HepG2 (cell line): ENCODE data around the gene MARCHF5. TPM values are rescaled to one million over a fixed set of nuclear protein-coding genes. Genes with fewer than 3 reads are reported as not detected.

Experiments used
- ATAC-seq: fragments of 200-7000 bp; cut with Tn5 transposase; 3 replicates; pipeline ENCODE4 v1.9.1; 2020; ENCODE audit warnings: mild to moderate bottlenecking, moderate library complexity
- BruUV-seq: library from RNA; stranded (reverse); fragments of 400-500 nt; replicated peaks from 2 replicates; lab custom pipeline; 2021; lab: Mats Ljungman, UMichigan
- CTCF ChIA-PET: fragments of 300-600 bp; formaldehyde crosslinking; extraction: SDS; loops from one replicate; lab custom pipeline; 2021; ENCODE audit warnings: low total read pairs, inconsistent platforms, low intra/inter-chr PET ratio; lab: Yijun Ruan, JAX
- POLR2A ChIA-PET: fragments of 350-600 bp; sonication (Branson Sonifier 250); formaldehyde crosslinking; loops from one replicate; lab custom pipeline; 2020; ENCODE audit warnings: antibody characterized with exemption, inconsistent platforms; lab: Yijun Ruan, JAX
- DNase-seq: peaks from one replicate; pipeline ENCODE4 v3.0.0-alpha.2; 2015; ENCODE audit warnings: low spot score
- FAIRE-seq: peaks from 3 replicates; lab custom pipeline; 2011; peaks lifted over from hg19 to GRCh38; lab: Jason Lieb, UNC
- H2AFZ ChIP-seq: one replicate; pipeline ENCODE4 v1.6.1; 2011; ENCODE audit warnings: low read length, inconsistent platforms
- H3K27ac ChIP-seq: fragments of 300-600 bp; 3 replicates; pipeline ENCODE4 v1.8.0; 2011; ENCODE audit warnings: mixed run types, mild to moderate bottlenecking, mixed read lengths, low read length, inconsistent platforms; ENCODE audit not compliant: insufficient read depth; ENCODE audit errors: extremely low read length
- H3K27me3 ChIP-seq, 2 experiments: fragments of 200-600 bp in 1 of 2; 2 replicates in 1 of 2; 3 replicates in 1 of 2; pipeline versions ENCODE4 v1.6.0 to v1.8.0; 2011; ENCODE audit warnings: low read length in 2 of 2, mild to moderate bottlenecking in 2 of 2, moderate library complexity in 2 of 2, inconsistent platforms in 1 of 2; ENCODE audit not compliant: insufficient read depth in 2 of 2, control insufficient read depth in 1 of 2
- H3K36me3 ChIP-seq, 2 experiments: fragments of 200-600 bp in 1 of 2; replicated peaks in 1 of 2; 2 replicates in 1 of 2; 3 replicates in 1 of 2; pipeline versions ENCODE4 v1.5.1 to v1.8.0; 2011; ENCODE audit warnings: low read length in 2 of 2, inconsistent platforms in 1 of 2; ENCODE audit not compliant: insufficient read depth in 2 of 2, control insufficient read depth in 1 of 2
- H3K4me1 ChIP-seq: 2 replicates; pipeline ENCODE4 v1.5.1; 2012; ENCODE audit warnings: low read length, inconsistent platforms; ENCODE audit not compliant: insufficient read depth
- H3K4me2 ChIP-seq: 2 replicates; pipeline ENCODE4 v1.6.0; 2011; ENCODE audit warnings: low read depth, low read length, inconsistent platforms
- H3K4me3 ChIP-seq, 3 experiments: fragments of 200-600 bp in 1 of 3; sonication (generic), shearing (Covaris generic) in 1 of 3; replicated peaks in 1 of 3; 2 replicates each; pipeline ENCODE4 v1.5.1; 2011 to 2016; ENCODE audit warnings: low read length in 3 of 3, inconsistent platforms in 2 of 3, low read depth in 2 of 3, mild to moderate bottlenecking in 2 of 3, control low read depth in 1 of 3, mixed read lengths in 1 of 3; ENCODE audit not compliant: insufficient read depth in 1 of 3
- H3K79me2 ChIP-seq: one replicate; pipeline ENCODE4 v1.6.1; 2011; ENCODE audit warnings: low read length, inconsistent platforms; ENCODE audit not compliant: insufficient read depth
- H3K9ac ChIP-seq: 2 replicates; pipeline ENCODE4 v1.6.0; 2011; ENCODE audit warnings: mild to moderate bottlenecking, low read depth, low read length, inconsistent platforms; ENCODE audit not compliant: insufficient read depth
- H3K9me3 ChIP-seq: 2 replicates; pipeline ENCODE4 v1.5.1; 2012; ENCODE audit warnings: mild to moderate bottlenecking, low read length
- H4K20me1 ChIP-seq: 2 replicates; pipeline ENCODE4 v1.6.0; 2011; ENCODE audit warnings: inconsistent platforms, mild to moderate bottlenecking, low read length, moderate library complexity; ENCODE audit not compliant: insufficient read depth
- AGO2 ChIP-seq: fragments of 200-400 bp; formaldehyde crosslinking; optimal IDR thresholded peaks from 2 replicates; pipeline ENCODE3; 2017; ENCODE audit warnings: mild to moderate bottlenecking, low read depth, low read length, moderate library complexity
- ATF7 ChIP-seq, 2 experiments: fragments of 450-650 bp in 1 of 2; sonication (generic) in 1 of 2; formaldehyde crosslinking in 1 of 2; IDR thresholded peaks; 2 replicates each; pipeline versions ENCODE4 v1.4.0 to v1.6.1; 2016 to 2020; ENCODE audit warnings: antibody characterized with exemption in 1 of 2, mild to moderate bottlenecking in 1 of 2, missing genetic modification reagents in 1 of 2
- CBX5 ChIP-seq: sonication (generic); formaldehyde crosslinking; IDR thresholded peaks from 2 replicates; pipeline ENCODE4 v1.4.0; 2020; ENCODE audit warnings: missing genetic modification reagents, borderline replicate concordance
- CHCHD3 ChIP-seq: sonication (generic); formaldehyde crosslinking; IDR thresholded peaks from 2 replicates; pipeline ENCODE4 v1.8.0; 2022; ENCODE audit warnings: mild to moderate bottlenecking, missing genetic modification reagents, moderate library complexity
- IRF2 ChIP-seq: IDR thresholded peaks from 2 replicates; pipeline ENCODE4 v1.6.1; 2018; ENCODE audit warnings: missing genetic modification reagents, missing compliant biosample characterization
- KLF16 ChIP-seq, 2 experiments: sonication (generic) in 1 of 2; formaldehyde crosslinking in 1 of 2; IDR thresholded peaks; 2 replicates each; pipeline versions ENCODE4 v1.6.1 to v1.8.0; 2016 to 2023; ENCODE audit warnings: missing genetic modification reagents in 2 of 2, missing compliant biosample characterization in 1 of 2
- NAIF1 ChIP-seq: sonication (generic); formaldehyde crosslinking; IDR thresholded peaks from 2 replicates; pipeline ENCODE4 v1.5.0; 2020; ENCODE audit warnings: mild to moderate bottlenecking, missing genetic modification reagents, borderline replicate concordance
- NR2F1 ChIP-seq, 2 experiments: fragments of 450-650 bp in 1 of 2; formaldehyde crosslinking in 1 of 2; IDR thresholded peaks; 2 replicates each; pipeline versions ENCODE4 v1.5.0 to v1.6.1; 2016 to 2020; ENCODE audit warnings: mild to moderate bottlenecking in 1 of 2, missing compliant biosample characterization in 1 of 2, missing genetic modification reagents in 1 of 2, moderate library complexity in 1 of 2
- NR2F6 ChIP-seq, 2 experiments: IDR thresholded peaks; 2 replicates each; pipeline ENCODE4 v1.6.1; 2016; ENCODE audit warnings: antibody characterized with exemption in 1 of 2, mild to moderate bottlenecking in 1 of 2
- SAP130 ChIP-seq: IDR thresholded peaks from 2 replicates; pipeline ENCODE4 v1.6.1; 2016; ENCODE audit warnings: low read depth
- SIN3A ChIP-seq: IDR thresholded peaks from 2 replicates; pipeline ENCODE4 v1.6.1; 2011; ENCODE audit warnings: low read depth, mild to moderate bottlenecking, control low read depth, low read length, borderline replicate concordance
- ZFP36L2 ChIP-seq: sonication (generic); formaldehyde crosslinking; IDR thresholded peaks from 2 replicates; pipeline ENCODE4 v1.4.0; 2020; ENCODE audit warnings: missing genetic modification reagents
- ZNF333 ChIP-seq: sonication (generic); formaldehyde crosslinking; IDR thresholded peaks from 2 replicates; pipeline ENCODE4 v1.4.0; 2020; ENCODE audit warnings: mild to moderate bottlenecking, missing genetic modification reagents, borderline replicate concordance
- ZNF652 ChIP-seq: IDR thresholded peaks from 2 replicates; pipeline ENCODE4 v1.6.1; 2016; ENCODE audit warnings: low read depth, borderline replicate concordance
- ZNF678 ChIP-seq: sonication (generic); formaldehyde crosslinking; IDR thresholded peaks from 2 replicates; pipeline ENCODE4 v1.4.0; 2020; ENCODE audit warnings: mild to moderate bottlenecking, missing genetic modification reagents
- WGBS: methylation state at CpG from one replicate; pipeline ENCODE4 v1.1.6; 2017; ENCODE audit warnings: low lambda C conversion rate; 5-methylcytosine and 5-hydroxymethylcytosine counted together
- in situ Hi-C: cut with HindIII; loops from 2 replicates; pipeline ENCODE4 v1.10.0; 2017; ENCODE audit warnings: low pct_unique_long_range_greater_than_20kb; ENCODE audit not compliant: extremely low pct_ligation_motif_present
- intact Hi-C: fragments of 100-400 bp; cut with micrococcal nuclease; formaldehyde crosslinking; loops from one replicate; pipeline ENCODE4 v1.10.0; 2022; ENCODE audit not compliant: unreplicated experiment
- polyA plus RNA-seq, 8 experiments: library from polyadenylated mRNA; depleted of rRNA in 3 of 8; stranded (reverse) in 7 of 8; unstranded in 1 of 8; fragments of >200 nt; fragmentation: Illumina TruSeq in 4 of 8; extraction: Trizol in 4 of 8; gene quantifications; 2 replicates each; pipeline versions ENCODE4 v1.2.1 to v1.2.3, GENCODE V29; 2011 to 2016; ENCODE audit warnings: low read depth in 4 of 8, missing spikeins in 1 of 8, mixed read lengths in 1 of 8; ENCODE audit not compliant: insufficient read depth in 1 of 8
- total RNA-seq, 5 experiments: library from RNA; depleted of rRNA; stranded (reverse); fragments of >200 nt; fragmentation: Illumina TruSeq; extraction: Trizol; gene quantifications; 2 replicates each; pipeline ENCODE4 v1.2.3, GENCODE V29; 2016; ENCODE audit warnings: low read depth in 1 of 5
- TF ChIP-seq, protein P1 (sequence below): sonication (generic); formaldehyde crosslinking; IDR thresholded peaks from 2 replicates; pipeline ENCODE4 v1.9.0; 2021; ENCODE audit warnings: missing genetic modification reagents, borderline replicate concordance
- TF ChIP-seq, protein P2 (sequence below): sonication (generic); formaldehyde crosslinking; IDR thresholded peaks from 2 replicates; pipeline ENCODE4 v1.5.0; 2020; ENCODE audit warnings: mild to moderate bottlenecking, missing genetic modification reagents, borderline replicate concordance

Gene MARCHF5
- total and polyA plus RNA-seq, 2 of the 13 experiments (the other 11 are each of a cell fraction or from before 2014, with no cell fraction given): 19.4 to 21.0 TPM

DNA sequence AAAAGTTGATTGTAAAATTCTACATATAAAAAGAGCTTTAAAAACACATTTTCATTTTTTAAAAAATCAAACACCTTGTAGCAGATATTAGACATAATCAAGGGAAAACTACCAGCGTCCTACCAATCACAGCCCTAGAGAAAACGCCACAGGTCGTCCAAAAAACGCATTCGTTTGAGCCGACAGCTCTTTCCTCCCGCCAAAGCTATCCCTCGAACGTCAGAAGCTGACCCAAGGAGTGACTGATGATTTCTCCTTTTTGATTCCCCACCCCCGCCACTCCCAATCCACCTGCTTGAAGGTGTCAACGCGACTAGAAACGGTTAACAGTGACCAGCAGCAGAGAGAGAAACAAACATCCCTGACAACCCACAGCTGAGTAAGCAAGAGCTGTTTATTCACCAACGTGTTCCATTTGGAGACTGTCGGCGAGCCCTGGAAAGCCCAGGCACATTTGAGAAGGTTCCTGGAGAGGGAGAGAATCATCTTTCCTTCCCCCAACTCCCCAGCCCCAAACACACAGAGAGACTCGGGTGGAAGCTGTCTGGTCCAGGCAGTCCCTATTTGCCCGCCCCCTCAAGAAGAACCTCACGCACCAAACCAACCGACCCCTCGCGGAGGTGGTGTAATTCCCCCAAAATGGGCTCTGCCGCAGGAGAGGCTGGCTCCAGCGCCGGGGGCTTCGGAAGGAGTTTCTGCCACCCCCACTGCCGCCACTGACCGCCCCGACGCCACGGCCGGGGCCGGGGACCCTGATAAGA lies 711 bp upstream of the MARCHF5 start:
- WGBS: under 1% methylated on average over 17 of the region's 33 CpGs
- FAIRE-seq (peak; percentile 40), ATAC-seq (peak; percentile 22), DNase-seq (peak; percentile 23)
- intact Hi-C loops: loop anchor here (2.0 to 5.0 kb wide), 3 partner anchors 108 to 167 kb away; no protein-coding TSS in a partner anchor
- Histone ChIP-seq H3K36me3 (peaks cover 0 to 16% of the 10 kb centered on the region in 2 experiments; a peak in 2 of 5 replicates), H3K9me3 (no peaks in the 10 kb centered on the region), H3K4me2 (peak overlapping the region; percentile 89), H3K9ac (peak overlapping the region; percentile 94), H2AFZ (peak overlapping the region; percentile 89), H4K20me1 (peaks cover 5% of the 10 kb centered on the region), H3K27me3 (no peaks in the 10 kb centered on the region; a peak in 2 of 5 replicates), H3K4me3 (peak overlapping the region; percentile 90 to 100 (median 99)), H3K4me1 (peaks cover 28% of the 10 kb centered on the region), H3K27ac (peak overlapping the region; percentile 90), H3K79me2 (peaks cover 37% of the 10 kb centered on the region)
- TSS peak; percentile 63 for BruUV-seq
- in situ Hi-C loops: loop anchor here (5.0 kb wide), 2 partner anchors 48 to 203 kb away; no protein-coding TSS in a partner anchor
- ChIA-PET POLR2A (interaction anchor here (0.6 to 4.3 kb wide), 11 partner anchors 13 to 367 kb away, joined by 3 to 47 read pairs (median 3); partner anchors contain the start of genes BTAF1 and IDE), CTCF (interaction anchor here (1.9 kb wide), 1 partner anchor 203 kb away, joined by 16 read pairs; no protein-coding TSS in a partner anchor)
- TF ChIP-seq AGO2: no peak
- TF ChIP-seq KLF16 (CRISPR knock-in tag; IDR thresholded peaks at IDR 0.05): no peak
- no peak for TF ChIP-seq NR2F1 (CRISPR knock-in tag; IDR thresholded peaks at IDR 0.05)
- TF ChIP-seq, protein P1, sequence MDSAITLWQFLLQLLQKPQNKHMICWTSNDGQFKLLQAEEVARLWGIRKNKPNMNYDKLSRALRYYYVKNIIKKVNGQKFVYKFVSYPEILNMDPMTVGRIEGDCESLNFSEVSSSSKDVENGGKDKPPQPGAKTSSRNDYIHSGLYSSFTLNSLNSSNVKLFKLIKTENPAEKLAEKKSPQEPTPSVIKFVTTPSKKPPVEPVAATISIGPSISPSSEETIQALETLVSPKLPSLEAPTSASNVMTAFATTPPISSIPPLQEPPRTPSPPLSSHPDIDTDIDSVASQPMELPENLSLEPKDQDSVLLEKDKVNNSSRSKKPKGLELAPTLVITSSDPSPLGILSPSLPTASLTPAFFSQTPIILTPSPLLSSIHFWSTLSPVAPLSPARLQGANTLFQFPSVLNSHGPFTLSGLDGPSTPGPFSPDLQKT (CRISPR knock-in tag): no peak
- peak; percentile 76; the same call in 1 of the 2 replicates for TF ChIP-seq SIN3A
- TF ChIP-seq ZNF333: no peak
- no peak for TF ChIP-seq CBX5
- TF ChIP-seq ZFP36L2 (CRISPR knock-in tag): no peak
- no peak; the same call in none of the 2 replicates for TF ChIP-seq SAP130 (CRISPR knock-in tag)
- no peak; the same call in 1 of the 2 replicates for TF ChIP-seq ZNF678 (CRISPR knock-in tag)
- no peak for TF ChIP-seq NR2F6 (IDR thresholded peaks at IDR 0.05)
- TF ChIP-seq NR2F6 (CRISPR knock-in tag; IDR thresholded peaks at IDR 0.05): no peak
- no peak for TF ChIP-seq ATF7 (IDR thresholded peaks at IDR 0.05)
- no peak for TF ChIP-seq ATF7 (CRISPR knock-in tag; IDR thresholded peaks at IDR 0.05)
- no peak for TF ChIP-seq NAIF1 (CRISPR knock-in tag)
- no peak for TF ChIP-seq CHCHD3 (CRISPR knock-in tag)
- no peak for TF ChIP-seq IRF2
- TF ChIP-seq ZNF652 (CRISPR knock-in tag): peak; percentile 84
- TF ChIP-seq, protein P2, sequence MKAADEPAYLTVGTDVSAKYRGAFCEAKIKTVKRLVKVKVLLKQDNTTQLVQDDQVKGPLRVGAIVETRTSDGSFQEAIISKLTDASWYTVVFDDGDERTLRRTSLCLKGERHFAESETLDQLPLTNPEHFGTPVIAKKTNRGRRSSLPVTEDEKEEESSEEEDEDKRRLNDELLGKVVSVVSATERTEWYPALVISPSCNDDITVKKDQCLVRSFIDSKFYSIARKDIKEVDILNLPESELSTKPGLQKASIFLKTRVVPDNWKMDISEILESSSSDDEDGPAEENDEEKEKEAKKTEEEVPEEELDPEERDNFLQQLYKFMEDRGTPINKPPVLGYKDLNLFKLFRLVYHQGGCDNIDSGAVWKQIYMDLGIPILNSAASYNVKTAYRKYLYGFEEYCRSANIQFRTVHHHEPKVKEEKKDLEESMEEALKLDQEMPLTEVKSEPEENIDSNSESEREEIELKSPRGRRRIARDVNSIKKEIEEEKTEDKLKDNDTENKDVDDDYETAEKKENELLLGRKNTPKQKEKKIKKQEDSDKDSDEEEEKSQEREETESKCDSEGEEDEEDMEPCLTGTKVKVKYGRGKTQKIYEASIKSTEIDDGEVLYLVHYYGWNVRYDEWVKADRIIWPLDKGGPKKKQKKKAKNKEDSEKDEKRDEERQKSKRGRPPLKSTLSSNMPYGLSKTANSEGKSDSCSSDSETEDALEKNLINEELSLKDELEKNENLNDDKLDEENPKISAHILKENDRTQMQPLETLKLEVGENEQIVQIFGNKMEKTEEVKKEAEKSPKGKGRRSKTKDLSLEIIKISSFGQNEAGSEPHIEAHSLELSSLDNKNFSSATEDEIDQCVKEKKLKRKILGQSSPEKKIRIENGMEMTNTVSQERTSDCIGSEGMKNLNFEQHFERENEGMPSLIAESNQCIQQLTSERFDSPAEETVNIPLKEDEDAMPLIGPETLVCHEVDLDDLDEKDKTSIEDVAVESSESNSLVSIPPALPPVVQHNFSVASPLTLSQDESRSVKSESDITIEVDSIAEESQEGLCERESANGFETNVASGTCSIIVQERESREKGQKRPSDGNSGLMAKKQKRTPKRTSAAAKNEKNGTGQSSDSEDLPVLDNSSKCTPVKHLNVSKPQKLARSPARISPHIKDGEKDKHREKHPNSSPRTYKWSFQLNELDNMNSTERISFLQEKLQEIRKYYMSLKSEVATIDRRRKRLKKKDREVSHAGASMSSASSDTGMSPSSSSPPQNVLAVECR (CRISPR knock-in tag): no peak
